H9 (cell line): ENCODE data around the gene PRDX1. TPM values are rescaled to one million over a fixed set of nuclear protein-coding genes. Genes with fewer than 3 reads are reported as not detected.

Experiments
- DNase-seq: peaks from one replicate; pipeline ENCODE4 v3.0.0-alpha.2; 2017
- H2AFZ ChIP-seq: one replicate; pipeline ENCODE4 v1.6.1; 2013; ENCODE audit warnings: mild to moderate bottlenecking, low read length, control low read depth, moderate library complexity
- H2AK5ac ChIP-seq: 2 replicates; pipeline ENCODE4 v1.6.1; 2013; ENCODE audit warnings: low read length, control low read depth, mixed read lengths; ENCODE audit not compliant: insufficient read length
- H2BK120ac ChIP-seq: one replicate; pipeline ENCODE4 v1.6.1; 2013; ENCODE audit warnings: low read depth, mild to moderate bottlenecking, low read length, control low read depth, inconsistent platforms; ENCODE audit not compliant: poor library complexity, severe bottlenecking
- H2BK12ac ChIP-seq: 2 replicates; pipeline ENCODE4 v1.6.1; 2013; ENCODE audit warnings: low read length, control low read depth, mixed read lengths, low read depth; ENCODE audit not compliant: insufficient read length
- H2BK15ac ChIP-seq: 2 replicates; pipeline ENCODE4 v1.6.1; 2013; ENCODE audit warnings: low read depth, low read length, control low read depth
- H2BK20ac ChIP-seq: one replicate; pipeline ENCODE4 v1.6.1; 2013; ENCODE audit warnings: low read depth, mild to moderate bottlenecking, low read length, control low read depth, inconsistent platforms; ENCODE audit not compliant: poor library complexity, severe bottlenecking
- H2BK5ac ChIP-seq: 2 replicates; pipeline ENCODE4 v1.6.1; 2013; ENCODE audit warnings: low read length, control low read depth, mixed read lengths; ENCODE audit not compliant: insufficient read length
- H3K14ac ChIP-seq: 2 replicates; pipeline ENCODE4 v1.6.1; 2013; ENCODE audit warnings: low read length, control low read depth; ENCODE audit not compliant: insufficient read depth
- H3K18ac ChIP-seq: 2 replicates; pipeline ENCODE4 v1.6.1; 2013; ENCODE audit warnings: low read depth, mild to moderate bottlenecking, mixed read lengths, low read length, control low read depth; ENCODE audit not compliant: insufficient read length
- H3K23ac ChIP-seq: 2 replicates; pipeline ENCODE4 v1.6.1; 2013; ENCODE audit warnings: low read length, control low read depth, mixed read lengths, low read depth; ENCODE audit not compliant: insufficient read length
- H3K23me2 ChIP-seq: 2 replicates; pipeline ENCODE4 v1.6.1; 2013; ENCODE audit warnings: low read depth, mild to moderate bottlenecking, mixed read lengths, low read length, control low read depth; ENCODE audit not compliant: insufficient read length, poor library complexity, severe bottlenecking
- H3K27ac ChIP-seq: 2 replicates; pipeline ENCODE4 v1.5.1; 2013; ENCODE audit warnings: low read length, control low read depth, mixed read lengths, low read depth; ENCODE audit not compliant: insufficient read length
- H3K27me3 ChIP-seq: 2 replicates; pipeline ENCODE4 v1.6.1; 2013; ENCODE audit warnings: low read length, control low read depth, inconsistent platforms; ENCODE audit not compliant: insufficient read depth
- H3K4ac ChIP-seq: 2 replicates; pipeline ENCODE4 v1.6.1; 2013; ENCODE audit warnings: low read depth, mild to moderate bottlenecking, control low read depth, inconsistent platforms, low read length, moderate library complexity
- H3K4me1 ChIP-seq: 2 replicates; pipeline ENCODE4 v1.6.1; 2013; ENCODE audit warnings: low read length, control low read depth, inconsistent platforms; ENCODE audit not compliant: insufficient read depth
- H3K4me2 ChIP-seq: 2 replicates; pipeline ENCODE4 v1.6.1; 2013; ENCODE audit warnings: low read length, control low read depth, mixed read lengths; ENCODE audit not compliant: insufficient read length, insufficient read depth
- H3K56ac ChIP-seq: 2 replicates; pipeline ENCODE4 v1.6.1; 2013; ENCODE audit warnings: low read depth, mild to moderate bottlenecking, mixed read lengths, low read length, control low read depth; ENCODE audit not compliant: insufficient read length
- H3K79me1 ChIP-seq: 2 replicates; pipeline ENCODE4 v1.6.1; 2013; ENCODE audit warnings: low read depth, mild to moderate bottlenecking, moderate library complexity, low read length, control low read depth, inconsistent platforms; ENCODE audit not compliant: insufficient read depth, poor library complexity, severe bottlenecking
- H3K79me2 ChIP-seq: 2 replicates; pipeline ENCODE4 v1.6.1; 2013; ENCODE audit warnings: low read length, control low read depth, inconsistent platforms; ENCODE audit not compliant: insufficient read depth
- H3K9ac ChIP-seq: 2 replicates; pipeline ENCODE4 v1.6.1; 2013; ENCODE audit warnings: low read length, control low read depth, mixed read lengths; ENCODE audit not compliant: insufficient read length; ENCODE audit errors: extremely low read depth
- H3K9me3 ChIP-seq: one replicate; pipeline ENCODE4 v1.6.1; 2013; ENCODE audit warnings: low read depth, low read length, inconsistent platforms; ENCODE audit not compliant: control insufficient read depth
- H3T11ph ChIP-seq: one replicate; pipeline ENCODE4 v1.6.1; 2013; ENCODE audit warnings: mild to moderate bottlenecking, low read length, control low read depth, inconsistent platforms
- H4K20me1 ChIP-seq: one replicate; pipeline ENCODE4 v1.6.1; 2013; ENCODE audit not compliant: control insufficient read depth, insufficient read length, insufficient read depth
- H4K5ac ChIP-seq: 2 replicates; pipeline ENCODE4 v1.6.1; 2013; ENCODE audit warnings: low read depth, mild to moderate bottlenecking, mixed read lengths, low read length, control low read depth; ENCODE audit not compliant: insufficient read length
- H4K8ac ChIP-seq: replicated peaks from 2 replicates; pipeline ENCODE4 v1.6.1; 2013; ENCODE audit warnings: low read length, control low read depth, mixed read lengths, low read depth; ENCODE audit not compliant: insufficient read length
- H4K91ac ChIP-seq: 2 replicates; pipeline ENCODE4 v1.6.1; 2013; ENCODE audit warnings: low read depth, mild to moderate bottlenecking, moderate library complexity, mixed read lengths, low read length, control low read depth; ENCODE audit not compliant: insufficient read length
- H3K27ac Mint-ChIP-seq, 3 experiments: 2 replicates in 2 of 3; 3 replicates in 1 of 3; pipeline ENCODE4 v1.8.0; 2020 to 2021; ENCODE audit warnings: mixed read lengths in 3 of 3, mild to moderate bottlenecking in 1 of 3, moderate library complexity in 1 of 3
- H3K27me3 Mint-ChIP-seq: 2 replicates; pipeline ENCODE4 v1.8.0; 2021; ENCODE audit warnings: low read depth, mild to moderate bottlenecking, moderate library complexity, mixed read lengths
- H3K36me3 Mint-ChIP-seq, 3 experiments: 2 replicates in 2 of 3; 3 replicates in 1 of 3; pipeline ENCODE4 v1.8.0; 2020 to 2021; ENCODE audit warnings: low read depth in 3 of 3, mixed read lengths in 3 of 3; ENCODE audit not compliant: insufficient read depth in 1 of 3
- H3K4me1 Mint-ChIP-seq, 2 experiments: 2 replicates each; pipeline ENCODE4 v1.8.0; 2020; ENCODE audit warnings: mixed read lengths in 2 of 2
- H3K4me3 Mint-ChIP-seq, 2 experiments: 2 replicates in 1 of 2; 3 replicates in 1 of 2; pipeline ENCODE4 v1.8.0; 2020 to 2021; ENCODE audit warnings: mild to moderate bottlenecking in 2 of 2, mixed read lengths in 2 of 2, moderate library complexity in 1 of 2
- H3K9me3 Mint-ChIP-seq, 2 experiments: 2 replicates in 1 of 2; 3 replicates in 1 of 2; pipeline ENCODE4 v1.8.0; 2020; ENCODE audit warnings: mild to moderate bottlenecking in 2 of 2, mixed read lengths in 2 of 2, moderate library complexity in 1 of 2
- WGBS: extraction: QIAGEN DNeasy Blood & Tissue Kit; methylation state at CpG from one replicate; pipeline ENCODE4 v1.1.7; 2013; ENCODE audit warnings: missing lambda C conversion rate, low lambda C conversion rate, mixed read lengths; ENCODE audit not compliant: insufficient read length; ENCODE audit errors: extremely low coverage; 5-methylcytosine and 5-hydroxymethylcytosine counted together
- total RNA-seq: library from RNA; stranded (reverse); gene quantifications from 2 replicates; pipeline ENCODE4 v1.2.1, GENCODE V29; 2021
- TF ChIP-seq, protein P1 (sequence below): fragments of 200-600 bp; sonication (generic); conservative IDR thresholded peaks from 3 replicates; pipeline ENCODE4 v1.8.0; 2021; ENCODE audit warnings: antibody characterized with exemption, mild to moderate bottlenecking

The PRDX1 gene
- total RNA-seq, 1 experiment from 2014 or later = 1,003 TPM

DNA sequence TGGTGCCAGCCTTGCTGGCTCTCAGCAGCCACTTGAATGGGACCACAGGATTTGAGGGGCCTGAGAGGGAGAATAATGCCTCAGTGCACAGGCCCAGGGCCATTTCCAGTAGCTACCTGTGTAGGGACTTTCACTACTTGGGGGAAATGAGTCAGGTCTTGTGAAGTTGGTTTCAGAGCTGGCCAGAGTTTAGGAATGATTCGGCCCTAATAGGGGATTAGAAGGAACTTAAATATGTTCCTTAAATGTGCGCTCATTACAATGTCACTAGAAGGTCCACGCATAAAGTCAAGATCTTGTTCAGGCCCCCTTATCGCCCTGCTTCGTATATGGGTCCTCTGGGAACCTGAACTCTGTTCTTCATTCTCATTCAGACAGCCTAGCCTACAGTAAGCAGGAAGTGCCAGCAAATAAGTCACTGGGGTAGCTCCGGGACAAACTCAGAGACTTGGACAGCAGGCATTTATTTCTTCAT lies 23.4 kb upstream of the PRDX1 start:
- H3T11ph ChIP-seq = no peak overlapping the region
- H3K27me3 Mint-ChIP-seq = no peaks in the 10 kb centered on the region; the same call in 1 of the 2 replicates

More for the DNA sequence above, 23.4 kb upstream of the PRDX1 start:
- no peaks in the 10 kb centered on the region for H3K9me3 Mint-ChIP-seq
- Histone ChIP-seq H3K23me2 (no peaks in the 10 kb centered on the region), H2AFZ (no peak overlapping the region), H2BK5ac (no peak overlapping the region), H3K23ac (no peak overlapping the region), H3K27me3 (no peaks in the 10 kb centered on the region), H3K4me2 (no peak overlapping the region), H3K4me1 (no peaks in the 10 kb centered on the region), H4K20me1 (no peaks in the 10 kb centered on the region), H2BK20ac (no peak overlapping the region), H3K14ac (no peak overlapping the region), H3K79me1 (no peaks in the 10 kb centered on the region), H3K4ac (no peak overlapping the region), H2BK15ac (no peak overlapping the region), H3K9me3 (no peaks in the 10 kb centered on the region), H4K5ac (no peak overlapping the region), H4K91ac (no peak overlapping the region), H3K79me2 (no peaks in the 10 kb centered on the region), H2BK12ac (no peak overlapping the region), H2AK5ac (no peak overlapping the region), H3K9ac (no peak overlapping the region), H4K8ac (no peak overlapping the region), H3K27ac (no peak overlapping the region), H3K18ac (no peak overlapping the region), H2BK120ac (no peak overlapping the region), H3K56ac (no peak overlapping the region)
- no CpG with 5 or more reads among the region's 6 CpGs for WGBS
- H3K4me1 Mint-ChIP-seq = peaks cover 8 to 16% of the 10 kb centered on the region in 2 experiments
- TF ChIP-seq, protein P1, sequence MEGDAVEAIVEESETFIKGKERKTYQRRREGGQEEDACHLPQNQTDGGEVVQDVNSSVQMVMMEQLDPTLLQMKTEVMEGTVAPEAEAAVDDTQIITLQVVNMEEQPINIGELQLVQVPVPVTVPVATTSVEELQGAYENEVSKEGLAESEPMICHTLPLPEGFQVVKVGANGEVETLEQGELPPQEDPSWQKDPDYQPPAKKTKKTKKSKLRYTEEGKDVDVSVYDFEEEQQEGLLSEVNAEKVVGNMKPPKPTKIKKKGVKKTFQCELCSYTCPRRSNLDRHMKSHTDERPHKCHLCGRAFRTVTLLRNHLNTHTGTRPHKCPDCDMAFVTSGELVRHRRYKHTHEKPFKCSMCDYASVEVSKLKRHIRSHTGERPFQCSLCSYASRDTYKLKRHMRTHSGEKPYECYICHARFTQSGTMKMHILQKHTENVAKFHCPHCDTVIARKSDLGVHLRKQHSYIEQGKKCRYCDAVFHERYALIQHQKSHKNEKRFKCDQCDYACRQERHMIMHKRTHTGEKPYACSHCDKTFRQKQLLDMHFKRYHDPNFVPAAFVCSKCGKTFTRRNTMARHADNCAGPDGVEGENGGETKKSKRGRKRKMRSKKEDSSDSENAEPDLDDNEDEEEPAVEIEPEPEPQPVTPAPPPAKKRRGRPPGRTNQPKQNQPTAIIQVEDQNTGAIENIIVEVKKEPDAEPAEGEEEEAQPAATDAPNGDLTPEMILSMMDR = no peak
- H3K27ac Mint-ChIP-seq = no peak overlapping the region; a peak in 1 of 7 replicates
- H3K36me3 Mint-ChIP-seq = no peaks in the 10 kb centered on the region
- no peak overlapping the region for H3K4me3 Mint-ChIP-seq
- DNase-seq = no peak
